HEK293 (cell line): ENCODE measurements around the gene MGAT2.

Source experiments
- KLF10 ChIP-seq: fragments of 450-650 bp; IDR thresholded peaks from 2 replicates; pipeline ENCODE4 v1.5.1; 2018; ENCODE audit warnings: missing biosample characterization, mild to moderate bottlenecking, missing genetic modification characterization
- MYNN ChIP-seq: fragments of 450-650 bp; formaldehyde crosslinking; IDR thresholded peaks from 2 replicates; pipeline ENCODE4 v1.5.1; 2016; ENCODE audit warnings: missing biosample characterization, missing genetic modification characterization, borderline replicate concordance
- YY1 ChIP-seq: fragments of 450-650 bp; formaldehyde crosslinking; IDR thresholded peaks from 2 replicates; pipeline ENCODE4 v1.5.1; 2018; ENCODE audit warnings: missing biosample characterization, missing genetic modification characterization
- ZBTB1 ChIP-seq: fragments of 450-650 bp; formaldehyde crosslinking; IDR thresholded peaks from 2 replicates; pipeline ENCODE4 v1.5.1; 2016; ENCODE audit warnings: missing biosample characterization, missing genetic modification characterization
- ZNF10 ChIP-seq: fragments of 450-650 bp; formaldehyde crosslinking; IDR thresholded peaks from 2 replicates; pipeline ENCODE4 v1.5.1; 2017; ENCODE audit warnings: missing biosample characterization, missing genetic modification characterization
- ZNF16 ChIP-seq: fragments of 450-650 bp; formaldehyde crosslinking; IDR thresholded peaks from 2 replicates; pipeline ENCODE4 v1.5.1; 2016; ENCODE audit warnings: low read depth, missing biosample characterization, missing genetic modification characterization
- ZNF777 ChIP-seq: fragments of 450-650 bp; formaldehyde crosslinking; IDR thresholded peaks from 2 replicates; pipeline ENCODE4 v1.5.1; 2017; ENCODE audit warnings: missing biosample characterization, missing genetic modification characterization, borderline replicate concordance
- TF ChIP-seq, protein P1 (sequence below): fragments of 450-650 bp; formaldehyde crosslinking; IDR thresholded peaks from 2 replicates; pipeline ENCODE4 v1.5.1; 2016; ENCODE audit warnings: missing biosample characterization, missing genetic modification characterization
- TF ChIP-seq, protein P2 (sequence below): fragments of 450-650 bp; formaldehyde crosslinking; IDR thresholded peaks from 2 replicates; pipeline ENCODE4 v1.5.1; 2016; ENCODE audit warnings: missing biosample characterization, missing genetic modification characterization

DNA sequence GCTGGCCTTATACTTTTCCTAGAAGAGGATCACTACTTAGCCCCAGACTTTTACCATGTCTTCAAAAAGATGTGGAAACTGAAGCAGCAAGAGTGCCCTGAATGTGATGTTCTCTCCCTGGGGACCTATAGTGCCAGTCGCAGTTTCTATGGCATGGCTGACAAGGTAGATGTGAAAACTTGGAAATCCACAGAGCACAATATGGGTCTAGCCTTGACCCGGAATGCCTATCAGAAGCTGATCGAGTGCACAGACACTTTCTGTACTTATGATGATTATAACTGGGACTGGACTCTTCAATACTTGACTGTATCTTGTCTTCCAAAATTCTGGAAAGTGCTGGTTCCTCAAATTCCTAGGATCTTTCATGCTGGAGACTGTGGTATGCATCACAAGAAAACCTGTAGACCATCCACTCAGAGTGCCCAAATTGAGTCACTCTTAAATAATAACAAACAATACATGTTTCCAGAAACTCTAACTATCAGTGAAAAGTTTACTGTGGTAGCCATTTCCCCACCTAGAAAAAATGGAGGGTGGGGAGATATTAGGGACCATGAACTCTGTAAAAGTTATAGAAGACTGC, 1.5 kb downstream of the MGAT2 start:
- TF ChIP-seq, protein P1, sequence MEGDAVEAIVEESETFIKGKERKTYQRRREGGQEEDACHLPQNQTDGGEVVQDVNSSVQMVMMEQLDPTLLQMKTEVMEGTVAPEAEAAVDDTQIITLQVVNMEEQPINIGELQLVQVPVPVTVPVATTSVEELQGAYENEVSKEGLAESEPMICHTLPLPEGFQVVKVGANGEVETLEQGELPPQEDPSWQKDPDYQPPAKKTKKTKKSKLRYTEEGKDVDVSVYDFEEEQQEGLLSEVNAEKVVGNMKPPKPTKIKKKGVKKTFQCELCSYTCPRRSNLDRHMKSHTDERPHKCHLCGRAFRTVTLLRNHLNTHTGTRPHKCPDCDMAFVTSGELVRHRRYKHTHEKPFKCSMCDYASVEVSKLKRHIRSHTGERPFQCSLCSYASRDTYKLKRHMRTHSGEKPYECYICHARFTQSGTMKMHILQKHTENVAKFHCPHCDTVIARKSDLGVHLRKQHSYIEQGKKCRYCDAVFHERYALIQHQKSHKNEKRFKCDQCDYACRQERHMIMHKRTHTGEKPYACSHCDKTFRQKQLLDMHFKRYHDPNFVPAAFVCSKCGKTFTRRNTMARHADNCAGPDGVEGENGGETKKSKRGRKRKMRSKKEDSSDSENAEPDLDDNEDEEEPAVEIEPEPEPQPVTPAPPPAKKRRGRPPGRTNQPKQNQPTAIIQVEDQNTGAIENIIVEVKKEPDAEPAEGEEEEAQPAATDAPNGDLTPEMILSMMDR (tag by site-specific recombination), result no peak
- TF ChIP-seq MYNN (tag by site-specific recombination) (no peak), ZNF777 (no peak), YY1 (no peak), ZNF16 (tag by site-specific recombination) (no peak), ZBTB1 (tag by site-specific recombination) (no peak), ZNF10 (tag by site-specific recombination) (no peak), KLF10 (tag by site-specific recombination) (no peak)
- TF ChIP-seq, protein P2, sequence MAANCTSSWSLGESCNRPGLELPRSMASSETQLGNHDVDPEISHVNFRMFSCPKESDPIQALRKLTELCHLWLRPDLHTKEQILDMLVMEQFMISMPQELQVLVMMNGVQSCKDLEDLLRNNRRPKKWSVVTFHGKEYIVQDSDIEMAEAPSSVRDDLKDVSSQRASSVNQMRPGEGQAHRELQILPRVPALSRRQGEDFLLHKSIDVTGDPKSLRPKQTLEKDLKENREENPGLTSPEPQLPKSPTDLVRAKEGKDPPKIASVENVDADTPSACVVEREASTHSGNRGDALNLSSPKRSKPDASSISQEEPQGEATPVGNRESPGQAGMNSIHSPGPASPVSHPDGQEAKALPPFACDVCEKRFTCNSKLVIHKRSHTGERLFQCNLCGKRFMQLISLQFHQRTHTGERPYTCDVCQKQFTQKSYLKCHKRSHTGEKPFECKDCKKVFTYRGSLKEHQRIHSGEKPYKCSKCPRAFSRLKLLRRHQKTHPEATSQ (tag by site-specific recombination), result no peak
